KBM-7 (cell line): Measurements from ENCODE around the gene IL1RAPL2.

Experiments used
- DNase-seq: peaks from one replicate; pipeline ENCODE4 v3.0.0-alpha.2; 2015
- in situ Hi-C: fragments of 300-500 bp; cut with MboI; formaldehyde crosslinking; loops from 2 replicates; pipeline ENCODE4 v1.14.3; 2020; ENCODE audit warnings: low sequenced_read_pairs, low pct_unique_long_range_greater_than_20kb, mixed read lengths

The IL1RAPL2 gene

DNA sequence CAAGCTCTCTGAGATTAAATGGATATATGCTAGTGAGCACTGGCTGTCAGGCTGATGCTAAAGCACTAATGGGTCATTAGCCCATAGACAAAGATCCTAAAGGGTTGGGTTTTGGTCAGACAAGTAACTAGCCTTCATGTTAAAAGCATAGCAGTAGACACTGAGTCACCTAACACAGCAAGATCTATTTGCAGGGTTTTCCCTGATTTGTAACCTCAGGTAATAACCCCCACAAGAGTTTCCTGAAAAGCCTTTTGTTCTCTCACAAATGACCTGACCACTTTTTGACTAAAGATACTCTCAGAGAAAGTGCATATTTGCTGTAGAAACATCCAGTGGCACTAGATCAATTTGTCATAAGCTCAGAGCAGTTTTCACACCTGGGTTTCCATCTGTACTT, 905.6 kb downstream of the IL1RAPL2 start:
- in situ Hi-C loops = no loop called here
- DNase-seq = no peak

DNA sequence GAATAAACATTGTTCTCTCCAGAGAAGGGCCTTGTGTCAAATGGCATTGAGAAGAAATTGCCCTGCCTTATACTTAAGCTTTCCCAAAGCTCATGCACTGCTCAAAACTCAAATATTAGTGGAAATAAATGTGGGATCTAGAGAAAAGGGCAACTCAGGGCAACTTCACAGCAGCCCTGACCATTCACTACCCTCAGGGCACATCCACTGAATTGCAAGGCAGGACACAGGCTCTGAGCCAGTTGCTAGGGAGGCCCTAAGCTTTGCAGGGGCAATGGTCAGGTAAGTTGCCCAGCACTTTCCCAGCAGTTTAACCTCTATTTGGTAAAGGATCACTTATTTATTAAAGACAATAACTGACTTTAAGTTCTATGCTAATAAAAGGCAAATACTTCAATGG, 909.8 kb downstream of the IL1RAPL2 start:
- in situ Hi-C loops = no loop called here
- DNase-seq = no peak

DNA sequence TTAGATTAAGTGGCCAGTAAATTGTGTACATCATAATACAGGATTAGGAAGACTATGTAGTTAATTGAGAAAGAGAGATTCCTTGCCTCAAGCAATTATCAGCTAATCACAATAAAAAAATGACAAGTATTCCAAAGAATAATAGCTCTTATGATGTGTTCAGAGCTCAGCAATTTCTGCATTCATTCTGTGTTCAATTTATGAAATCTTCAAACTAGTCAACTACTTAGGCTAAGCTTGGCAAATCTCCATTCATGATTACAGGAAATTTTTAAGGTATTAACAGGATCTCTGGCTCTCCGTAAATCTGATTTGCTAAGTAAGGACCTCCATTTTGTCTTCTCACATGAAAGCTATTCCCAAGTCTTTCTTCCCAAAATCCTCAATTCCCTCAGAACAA, 911.4 kb downstream of the IL1RAPL2 start:
- in situ Hi-C loops = no loop called here
- DNase-seq = no peak

DNA sequence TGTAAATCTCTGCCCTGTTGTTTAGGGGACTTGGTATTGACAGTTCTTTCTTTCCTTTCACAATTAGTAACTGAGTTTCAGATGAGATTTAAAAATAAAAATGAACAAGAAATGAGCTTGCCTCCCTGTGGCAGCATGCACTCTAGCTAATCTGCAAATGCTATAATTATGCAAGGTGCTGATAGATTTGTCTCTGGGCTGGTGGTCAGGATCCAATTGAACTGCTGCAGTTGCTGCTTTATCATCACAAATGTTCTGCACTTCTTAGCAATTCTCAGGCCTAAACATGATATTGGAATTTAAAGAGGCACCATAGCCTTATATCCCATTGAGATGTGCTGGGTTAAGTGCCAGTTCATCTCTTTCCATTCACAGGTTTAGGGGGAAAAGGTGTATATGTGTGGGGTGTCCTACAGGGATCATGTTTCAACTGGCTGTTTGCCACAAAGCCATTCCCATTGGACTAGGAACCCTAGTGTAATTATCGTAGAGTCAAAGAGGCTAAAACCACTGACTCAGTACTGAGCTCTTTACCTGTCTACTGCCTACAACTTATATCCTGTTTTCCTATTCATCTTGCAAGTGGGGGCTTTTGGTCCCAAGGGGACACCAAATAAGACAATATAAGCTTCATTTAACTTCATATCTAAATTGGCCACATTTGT, 914.8 kb downstream of the IL1RAPL2 start:
- no peak for DNase-seq
- in situ Hi-C loops = no loop called here

DNA sequence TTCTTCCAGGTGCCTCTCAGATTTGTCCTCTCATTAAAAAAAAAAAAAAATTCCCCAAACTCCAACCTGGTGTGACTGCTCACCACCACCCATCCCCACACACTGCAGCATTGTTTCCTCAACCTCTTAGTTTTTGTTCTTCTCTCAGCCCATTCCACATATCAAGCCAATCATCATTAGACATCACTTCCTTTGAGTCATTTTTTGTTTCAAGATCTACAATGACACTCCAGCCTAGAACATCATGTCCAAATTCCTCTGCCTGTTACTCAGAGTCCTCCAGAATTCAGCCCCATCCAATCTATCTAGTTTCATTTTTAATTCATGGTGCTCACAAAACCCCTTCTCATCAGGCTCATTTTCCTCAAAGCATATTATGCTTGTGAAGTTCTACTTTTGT, 917.0 kb downstream of the IL1RAPL2 start:
- no peak for DNase-seq
- in situ Hi-C loops = no loop called here

DNA sequence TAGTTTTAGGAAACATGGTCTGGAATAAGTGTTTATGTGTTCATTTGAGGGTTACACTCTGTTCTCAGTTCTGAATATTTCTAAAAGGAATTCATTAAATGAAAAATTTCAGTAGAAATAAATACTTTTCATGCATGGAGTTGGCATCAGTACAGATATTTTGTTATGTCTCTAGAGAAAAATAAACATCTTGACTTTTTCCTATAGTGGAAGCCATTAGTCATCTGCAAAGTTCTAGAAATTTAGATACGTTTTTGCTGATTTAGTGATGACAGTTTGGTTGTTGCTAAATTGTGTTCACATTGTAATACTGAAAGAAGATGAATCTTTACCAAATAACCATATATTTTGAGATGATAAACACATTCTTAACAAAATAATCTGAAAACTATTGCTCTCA, 922.7 kb downstream of the IL1RAPL2 start:
- DNase-seq = no peak
- in situ Hi-C loops = no loop called here

DNA sequence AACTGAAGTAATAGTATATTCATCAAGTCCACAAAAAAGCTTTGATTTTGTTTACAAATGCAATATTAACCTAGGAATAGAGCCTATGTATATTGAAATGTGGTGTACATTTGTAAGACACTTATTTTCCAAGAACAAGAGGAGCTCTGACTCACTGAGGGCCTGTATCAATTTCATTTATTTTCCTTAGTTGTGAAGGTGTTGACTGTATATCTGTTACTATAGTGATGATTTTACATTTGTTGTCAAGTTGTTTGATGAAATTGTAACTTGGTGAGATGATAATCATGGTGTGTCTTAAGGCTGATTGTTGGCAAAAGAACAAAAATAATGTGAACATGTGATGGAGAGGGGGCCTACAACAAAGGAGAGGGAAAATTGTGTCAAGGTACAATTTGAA, 929.4 kb downstream of the IL1RAPL2 start:
- DNase-seq = no peak
- in situ Hi-C loops = no loop called here

DNA sequence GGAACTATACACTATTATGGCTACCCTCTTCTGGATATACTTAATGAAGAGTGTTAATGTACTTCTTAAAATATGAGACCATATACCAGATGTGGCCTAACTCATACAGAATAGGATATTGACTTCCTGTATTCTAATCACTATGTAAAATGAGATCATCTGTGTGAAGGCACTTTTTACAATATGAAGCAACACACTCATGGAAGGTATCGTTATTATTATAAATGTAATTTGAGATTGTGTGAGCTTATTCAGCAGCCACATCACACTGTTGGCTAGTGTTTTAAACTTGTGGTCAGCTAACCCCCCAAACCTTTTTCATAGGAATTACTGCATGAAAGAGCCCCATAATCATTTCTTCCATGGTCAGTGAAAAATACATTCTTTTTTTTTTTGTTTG, 936.3 kb downstream of the IL1RAPL2 start:
- no peak for DNase-seq
- in situ Hi-C loops = no loop called here

DNA sequence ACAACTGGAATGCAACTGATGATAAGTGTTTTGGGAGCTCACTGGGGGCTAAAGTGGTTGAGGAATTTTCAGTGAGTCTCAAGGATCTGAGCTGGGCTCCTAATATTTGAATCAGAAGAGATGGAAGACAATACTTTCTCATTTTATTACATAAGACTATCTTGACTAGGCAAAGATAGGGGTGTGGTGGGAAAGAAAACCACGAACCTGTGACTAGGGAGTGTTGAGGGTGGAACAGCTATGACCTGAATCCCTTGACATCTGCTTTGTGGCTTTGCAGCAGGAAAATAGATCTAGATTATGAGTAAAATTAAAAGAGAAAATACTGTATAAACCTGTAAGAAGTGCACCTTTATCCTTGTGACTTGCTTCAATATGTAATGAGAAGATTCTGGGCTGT, 949.6 kb downstream of the IL1RAPL2 start:
- in situ Hi-C loops = no loop called here
- no peak for DNase-seq

DNA sequence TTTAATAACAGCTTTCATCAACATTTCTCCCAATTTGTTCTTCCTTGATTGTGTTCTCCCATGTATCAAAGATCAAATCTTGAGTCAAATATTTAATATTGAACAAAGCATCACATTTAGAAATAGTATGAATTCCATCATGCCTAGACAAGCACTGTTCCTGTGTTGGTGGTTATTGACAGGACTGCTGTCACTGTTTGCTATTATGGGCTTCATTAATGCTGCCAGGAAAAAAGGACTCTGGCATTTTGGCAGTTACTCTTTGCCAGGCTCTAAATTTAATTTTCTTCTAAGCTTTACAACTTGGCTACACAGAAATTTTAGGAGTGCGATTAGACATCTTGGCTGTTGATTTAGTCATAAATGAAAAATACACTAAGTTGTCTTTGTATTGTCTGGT, 960.4 kb downstream of the IL1RAPL2 start:
- in situ Hi-C loops = no loop called here
- no peak for DNase-seq

DNA sequence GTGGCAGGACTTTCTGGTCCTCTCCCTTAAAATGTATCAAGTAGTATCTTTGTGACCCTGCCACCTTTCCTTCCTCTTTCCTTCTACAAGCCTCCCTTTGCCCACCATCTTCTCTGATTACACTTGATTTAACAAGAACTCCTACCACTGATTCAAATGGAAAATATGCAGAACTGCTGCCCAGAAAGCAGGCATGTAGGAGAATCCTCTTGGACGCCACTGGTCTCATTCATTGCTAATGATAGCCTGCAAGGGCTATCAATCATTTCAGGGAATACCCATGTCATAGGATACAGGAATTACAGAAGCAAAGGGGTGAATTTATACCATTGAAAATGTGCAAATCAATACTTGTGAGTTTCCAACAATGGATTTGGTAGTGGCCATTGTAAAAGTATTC, 961.8 kb downstream of the IL1RAPL2 start:
- no peak for DNase-seq
- in situ Hi-C loops = no loop called here

DNA sequence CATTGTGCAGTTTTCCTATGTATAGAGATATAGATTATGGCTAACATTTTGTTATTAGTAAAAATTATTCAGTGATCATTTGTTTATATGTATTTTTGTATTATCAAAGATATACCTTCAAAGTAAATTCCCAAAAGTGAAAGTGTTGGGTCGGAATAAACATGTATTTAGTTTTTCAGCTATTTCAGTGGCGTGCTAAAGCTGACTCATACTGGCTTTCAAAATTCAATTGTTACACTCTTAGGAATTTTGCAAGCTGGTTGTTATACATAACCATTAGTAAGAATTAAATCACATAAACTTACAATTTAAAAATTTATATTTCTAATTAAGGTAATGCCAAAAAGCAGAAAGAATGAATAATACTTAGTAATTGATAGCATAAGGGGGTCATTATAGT, 968.0 kb downstream of the IL1RAPL2 start:
- no peak for DNase-seq
- in situ Hi-C loops = no loop called here

DNA sequence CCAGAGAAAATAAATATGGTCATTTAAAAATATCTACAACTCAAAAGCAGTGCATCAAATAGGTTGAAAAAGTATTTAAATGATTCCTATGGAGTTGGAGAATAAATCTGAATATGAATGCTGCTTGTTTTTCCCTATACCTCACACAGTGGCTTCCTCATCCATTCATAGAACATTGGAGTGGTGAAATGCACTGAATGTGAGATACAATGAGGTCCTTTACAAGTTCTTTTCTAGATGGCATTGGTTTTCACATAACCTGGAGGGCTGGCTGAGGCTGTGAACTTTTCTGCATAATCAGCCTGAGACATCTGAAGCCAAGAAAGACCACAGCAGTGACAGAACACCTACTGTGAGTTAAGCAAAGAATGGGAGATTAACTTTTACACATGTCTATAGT, 977.3 kb downstream of the IL1RAPL2 start:
- no peak for DNase-seq
- in situ Hi-C loops = no loop called here

DNA sequence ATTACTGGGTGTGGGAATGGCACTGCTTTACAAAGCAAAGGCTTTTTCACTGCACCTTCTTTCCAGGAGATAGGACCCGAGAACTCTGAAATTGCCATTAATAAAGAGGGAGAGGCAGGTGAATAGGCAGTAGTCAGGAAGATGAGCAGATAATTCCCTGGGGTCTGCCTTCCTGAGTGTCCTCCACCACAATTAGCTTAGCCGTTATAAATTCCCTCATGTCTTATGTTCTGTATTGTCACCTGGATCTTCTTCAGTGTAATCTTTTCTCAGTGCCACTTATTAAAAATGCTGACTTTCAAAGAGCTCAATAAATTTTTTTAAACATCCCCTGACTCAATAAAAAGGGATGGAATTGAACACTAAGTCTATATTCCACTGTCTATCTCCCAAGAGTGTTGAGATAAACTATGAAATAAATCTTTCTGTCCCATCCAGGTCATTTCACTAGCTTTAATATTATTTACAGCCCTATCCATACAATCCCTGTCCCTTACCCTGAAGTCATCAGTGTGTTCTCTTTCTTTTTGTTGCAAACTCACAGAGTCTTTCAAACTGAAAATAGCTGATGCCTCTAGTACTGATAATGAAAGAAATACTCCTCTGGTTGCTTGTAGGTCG, 984.2 kb downstream of the IL1RAPL2 start:
- no peak for DNase-seq
- in situ Hi-C loops = no loop called here

DNA sequence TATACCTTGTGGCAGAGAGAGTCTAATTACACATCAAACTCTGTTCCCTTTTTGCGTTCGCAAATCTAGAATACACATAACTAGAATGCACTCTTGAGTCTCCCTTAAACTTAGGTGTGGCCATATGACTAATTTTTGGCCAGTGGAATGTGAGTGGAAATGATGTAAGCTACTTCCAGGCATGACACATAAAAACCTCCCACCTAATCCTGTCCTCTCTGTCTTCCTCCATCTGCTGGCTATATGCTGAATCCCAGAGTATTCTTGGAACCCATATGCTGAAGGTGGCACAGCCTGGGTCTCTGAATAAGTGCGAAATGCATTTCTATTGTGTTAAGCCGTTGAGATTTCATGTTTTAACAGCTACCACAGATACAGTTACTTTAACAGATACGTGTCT, 986.4 kb downstream of the IL1RAPL2 start:
- DNase-seq = no peak
- in situ Hi-C loops = no loop called here

DNA sequence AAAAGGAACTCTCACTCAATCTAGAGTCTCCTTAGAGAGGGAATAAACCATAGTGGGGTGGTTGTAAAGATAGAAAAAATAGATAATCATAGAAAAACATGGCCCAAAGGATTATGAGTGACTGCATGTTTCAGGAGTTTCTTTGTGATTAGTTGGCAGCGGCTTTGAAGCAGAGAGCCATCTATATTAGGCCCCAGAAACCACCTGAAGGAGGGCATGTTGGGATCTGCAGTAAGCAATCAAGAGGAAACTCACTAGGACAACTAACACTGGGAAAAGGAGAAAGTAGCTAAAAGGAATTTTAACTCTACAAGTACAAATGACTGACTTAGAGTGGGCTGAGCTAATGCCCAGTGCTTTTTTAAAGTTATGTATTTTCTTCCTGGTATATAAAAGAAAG, 987.1 kb downstream of the IL1RAPL2 start:
- in situ Hi-C loops = no loop called here
- no peak for DNase-seq

DNA sequence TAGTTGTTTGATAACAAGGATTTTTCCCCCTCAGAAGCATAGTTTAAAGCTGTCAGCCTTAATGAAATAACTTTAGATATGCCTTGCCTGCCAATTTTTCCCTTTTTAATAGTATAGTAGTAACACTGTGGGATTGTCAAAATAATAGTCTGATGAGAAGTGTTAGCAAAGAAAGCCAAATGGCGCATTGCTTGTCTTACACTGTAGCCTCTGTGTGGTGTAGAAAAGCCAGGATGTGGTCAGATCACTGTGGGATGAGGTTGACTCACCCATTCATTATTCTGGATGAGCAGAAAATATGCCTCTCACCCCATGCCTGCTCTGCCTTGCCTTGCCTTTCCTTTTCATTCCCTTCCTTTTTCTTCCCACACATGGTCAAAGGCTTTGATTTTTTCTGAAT, 998.5 kb downstream of the IL1RAPL2 start:
- in situ Hi-C loops = no loop called here
- DNase-seq = no peak

DNA sequence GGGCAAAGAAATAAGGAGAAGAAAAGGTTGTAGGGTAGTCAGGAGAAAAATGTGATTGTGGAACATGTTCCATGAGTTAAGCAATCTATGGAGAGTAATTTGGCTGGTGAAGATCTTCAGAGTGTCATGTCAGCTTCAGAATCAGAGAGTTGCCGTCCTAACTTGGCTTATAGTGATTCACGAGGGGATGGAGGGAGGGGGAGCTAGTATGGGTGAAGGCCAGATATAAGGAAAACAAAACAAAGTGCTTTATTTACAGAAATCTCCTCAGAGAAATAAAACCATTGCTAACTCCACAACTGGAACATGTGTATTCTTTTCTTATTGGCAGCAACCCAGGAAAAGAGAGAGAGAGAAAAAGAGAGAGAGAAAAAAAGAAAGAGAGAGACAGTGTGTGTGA, 999.9 kb downstream of the IL1RAPL2 start:
- no peak for DNase-seq
- in situ Hi-C loops = no loop called here

DNA sequence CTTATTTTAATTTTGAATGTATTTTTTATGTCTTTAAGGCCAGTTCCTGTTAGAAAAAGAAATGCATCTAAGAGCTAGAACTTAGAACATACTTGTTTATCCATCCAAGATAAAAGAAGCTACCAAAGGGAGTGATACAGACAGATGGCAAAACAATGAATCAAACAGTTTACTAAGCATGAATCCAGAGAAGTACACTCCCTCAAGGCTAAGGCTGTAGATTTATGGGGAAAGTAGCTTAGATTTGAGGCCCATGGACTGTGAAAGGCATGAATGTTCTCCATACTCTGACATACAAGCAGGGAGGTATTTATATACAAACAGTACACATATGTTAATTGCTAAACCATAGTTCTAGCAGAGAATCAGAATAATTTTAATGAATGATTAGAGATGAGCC, 1001.1 kb downstream of the IL1RAPL2 start:
- in situ Hi-C loops = no loop called here
- DNase-seq = no peak

DNA sequence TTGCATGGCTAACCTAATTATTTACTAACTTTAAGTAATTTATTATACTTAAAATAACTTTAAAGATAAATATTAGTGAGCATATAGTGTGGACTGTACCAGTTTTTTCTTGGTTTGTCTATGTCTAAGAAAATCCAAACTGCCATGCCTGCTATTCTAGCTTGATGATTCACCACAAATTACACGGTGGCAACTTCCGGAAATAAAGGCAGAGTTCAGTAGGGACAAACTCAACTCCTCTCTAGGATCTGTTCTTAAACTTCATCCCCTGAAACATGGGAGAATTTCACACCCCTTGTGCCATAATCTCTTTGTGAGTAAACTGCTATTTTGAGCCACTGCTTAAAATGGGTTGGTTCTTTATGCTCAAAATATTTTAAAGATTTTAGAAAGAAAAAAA, 1042.7 kb downstream of the IL1RAPL2 start:
- in situ Hi-C loops = no loop called here
- no peak for DNase-seq

DNA sequence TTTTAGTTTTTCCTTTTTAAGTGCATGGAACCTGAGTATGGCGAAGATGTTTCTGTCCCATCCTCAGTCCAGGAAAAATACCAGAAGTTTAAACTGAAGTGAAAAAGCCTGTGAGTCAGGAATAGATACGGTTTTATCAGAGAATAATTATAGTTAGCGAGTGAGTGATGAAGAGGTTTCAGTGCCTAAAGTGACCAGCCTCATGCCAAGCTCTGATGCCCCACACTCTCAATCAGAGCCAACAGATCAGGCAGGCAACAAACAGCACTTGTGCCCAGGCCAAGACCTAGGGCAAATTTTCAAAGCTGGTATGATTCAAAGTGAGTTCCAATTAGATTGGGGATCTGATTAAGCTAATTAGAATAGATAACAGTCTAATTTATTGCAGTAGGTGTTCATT, 1043.5 kb downstream of the IL1RAPL2 start:
- in situ Hi-C loops = no loop called here

More for the DNA sequence above, 1043.5 kb downstream of the IL1RAPL2 start:
- no peak for DNase-seq
